ENCODE data around the gene RELN. TPM values are rescaled to one million over a fixed set of nuclear protein-coding genes. Genes with fewer than 3 reads are reported as not detected.
"Not testable (repeated sequence)": the region's sequence is repeated elsewhere in the genome, so short reads cannot be mapped to it uniquely, and the experiment has no call there.

Gene RELN
- 1 to 10 TPM; 1.0 to 3.5 (median 1.3) TPM for total RNA-seq

GRCh38 chr7:103989200-103989784 lies at the start of gene RELN:
Gene RELN, minus strand, starts transcription at chr7:103989658. Its CDS starts 302 bp downstream, at chr7:103989356.
- peak within 1 kb of the TSS; percentile 33 for H3K4me3 ChIP-seq (ENCODE audit: low read depth, poor library complexity, severe bottlenecking)
- TF ChIP-seq CTCF (IDR thresholded peaks at IDR 0.05) (no peak), POLR2A (IDR thresholded peaks at IDR 0.05) (no peak)
- WGBS, 2 donors: 0 to 1% methylated on average over 42 to 46 of the region's 89 CpGs
- intact Hi-C loops (cut with DNase I; ENCODE audit: low total_unique reads): no loop called here
- no peak for DNase-seq (ENCODE audit: low spot score in 2 of 2)

- no peak for TF ChIP-seq POLR2A (IDR thresholded peaks at IDR 0.05)
- no peak for TF ChIP-seq CTCF (IDR thresholded peaks at IDR 0.05)
- WGBS, 2 donors: 78 to 84% methylated on average over 2 of the region's 2 CpGs
- intact Hi-C loops (cut with DNase I; ENCODE audit: low total_unique reads): no loop called here
- no peak overlapping the region for H3K4me3 ChIP-seq (ENCODE audit: low read depth, poor library complexity, severe bottlenecking)
- no peak for DNase-seq (ENCODE audit: low spot score in 2 of 2)
These were observed 48.7 kb upstream of the RELN start for GRCh38 chr7:104038136-104038535.

- 66 to 70% methylated on average over 3 of the region's 3 CpGs for WGBS, 2 donors
- intact Hi-C loops (cut with DNase I; ENCODE audit: low total_unique reads); H3K4me3 ChIP-seq (ENCODE audit: low read depth, poor library complexity, severe bottlenecking); DNase-seq (ENCODE audit: low spot score in 2 of 2): not testable (repeated sequence)
These were observed 47.4 kb upstream of the RELN start for GRCh38 chr7:104036889-104037288.

- no peak overlapping the region for H3K4me3 ChIP-seq (ENCODE audit: low read depth, poor library complexity, severe bottlenecking)
- no peak for TF ChIP-seq POLR2A (IDR thresholded peaks at IDR 0.05)
- TF ChIP-seq CTCF (IDR thresholded peaks at IDR 0.05): no peak
- no peak for DNase-seq (ENCODE audit: low spot score in 2 of 2)
- intact Hi-C loops (cut with DNase I; ENCODE audit: low total_unique reads): no loop called here
- WGBS, 2 donors: 81% methylated on average over 4 of the region's 4 CpGs
These were observed 45.9 kb upstream of the RELN start for GRCh38 chr7:104035351-104035750.

- intact Hi-C loops (cut with DNase I; ENCODE audit: low total_unique reads): no loop called here
These were observed 45.2 kb upstream of the RELN start for GRCh38 chr7:104034679-104035078.

GRCh38 chr7:104033837-104034236 lies 44.4 kb upstream of the RELN start:
- H3K4me3 ChIP-seq (ENCODE audit: low read depth, poor library complexity, severe bottlenecking): no peak overlapping the region
- intact Hi-C loops (cut with DNase I; ENCODE audit: low total_unique reads): no loop called here
- no peak for DNase-seq (ENCODE audit: low spot score in 2 of 2)
- no peak for TF ChIP-seq CTCF (IDR thresholded peaks at IDR 0.05)
- TF ChIP-seq POLR2A (IDR thresholded peaks at IDR 0.05): no peak
- 76 to 93% methylated on average over 1 of the region's 1 CpG for WGBS, 2 donors

More at GRCh38 chr7:104034679-104035078, 45.2 kb upstream of the RELN start:
- WGBS, 2 donors: 84 to 90% methylated on average over 1 of the region's 1 CpG
- no peak for DNase-seq (ENCODE audit: low spot score in 2 of 2)
- H3K4me3 ChIP-seq (ENCODE audit: low read depth, poor library complexity, severe bottlenecking): no peak overlapping the region
- TF ChIP-seq POLR2A (IDR thresholded peaks at IDR 0.05): no peak
- no peak for TF ChIP-seq CTCF (IDR thresholded peaks at IDR 0.05)

All from lower leg skin (tissue), 4 donors.